Smooth muscle cell (in vitro differentiated cells): ENCODE results near the gene VGLL4. TPM values are rescaled to one million over a fixed set of nuclear protein-coding genes. Genes with fewer than 3 reads are reported as not detected.

Source experiments
- DNase-seq: peaks from one replicate; lab custom pipeline; 2025; ENCODE audit not compliant: unreplicated experiment; lab: John Stamatoyannopoulos, UW
- H2AFZ ChIP-seq: fragments of 200-600 bp; sonication (generic); 2 replicates; pipeline ENCODE4 v1.6.0; 2016; ENCODE audit warnings: antibody characterized with exemption, low read depth, mild to moderate bottlenecking
- H3F3A ChIP-seq: fragments of 200-600 bp; sonication (generic); 2 replicates; pipeline ENCODE4 v1.6.0; 2017; ENCODE audit warnings: antibody characterized with exemption, low read depth
- H3K27ac ChIP-seq: fragments of 200-600 bp; sonication (generic); 2 replicates; pipeline ENCODE4 v1.5.1; 2016; ENCODE audit warnings: low read depth, mild to moderate bottlenecking
- H3K27me3 ChIP-seq: fragments of 200-600 bp; sonication (generic); 2 replicates; pipeline ENCODE4 v1.6.1; 2016; ENCODE audit warnings: low read depth, mild to moderate bottlenecking
- H3K36me3 ChIP-seq: fragments of 200-600 bp; sonication (generic); 2 replicates; pipeline ENCODE4 v1.5.1; 2016; ENCODE audit warnings: low read depth
- H3K4me1 ChIP-seq: fragments of 200-600 bp; sonication (generic); 2 replicates; pipeline ENCODE4 v1.5.1; 2016; ENCODE audit warnings: low read depth
- H3K4me2 ChIP-seq: fragments of 200-600 bp; sonication (generic); 2 replicates; pipeline ENCODE4 v1.6.0; 2016; ENCODE audit warnings: mild to moderate bottlenecking
- H3K4me3 ChIP-seq: fragments of 200-600 bp; sonication (generic); 2 replicates; pipeline ENCODE4 v1.5.1; 2016; ENCODE audit warnings: mild to moderate bottlenecking
- H3K79me2 ChIP-seq: fragments of 200-600 bp; sonication (generic); 2 replicates; pipeline ENCODE4 v1.6.0; 2016; ENCODE audit warnings: low read depth, mild to moderate bottlenecking
- H3K9ac ChIP-seq: fragments of 200-600 bp; sonication (generic); 2 replicates; pipeline ENCODE4 v1.6.0; 2016; ENCODE audit warnings: low read depth
- H3K9me3 ChIP-seq: fragments of 200-600 bp; sonication (generic); replicated peaks from 2 replicates; pipeline ENCODE4 v1.5.1; 2016; ENCODE audit warnings: low read depth
- H4K20me1 ChIP-seq: fragments of 200-600 bp; sonication (generic); 2 replicates; pipeline ENCODE4 v1.6.0; 2016; ENCODE audit warnings: low read depth
- WGBS: methylation state at CpG from one replicate; pipeline ENCODE4 v1.1.7; 2016; ENCODE audit warnings: low lambda C conversion rate; 5-methylcytosine and 5-hydroxymethylcytosine counted together
- polyA plus RNA-seq: library from polyadenylated mRNA; unstranded; fragments of >200 nt; fragmentation: Nextera tagmentation; extraction: Ambion mirVana; gene quantifications from 2 replicates; pipeline ENCODE4 v1.2.1, GENCODE V29; 2016
- total RNA-seq: library from RNA; depleted of rRNA; stranded (reverse); fragments of >200 nt; gene quantifications from 2 replicates; pipeline ENCODE4 v1.2.3, GENCODE V29; 2014
- TF ChIP-seq, protein P1 (sequence below): fragments of 200-600 bp; sonication (generic); IDR thresholded peaks from 2 replicates; pipeline ENCODE4 v1.5.1; 2017; ENCODE audit warnings: borderline replicate concordance, mild to moderate bottlenecking, antibody characterized with exemption; ENCODE audit not compliant: insufficient read depth, poor library complexity, severe bottlenecking

VGLL4 gene
- total and polyA plus RNA-seq, 2 experiments from 2014 or later: 72.0 to 109 TPM

DNA sequence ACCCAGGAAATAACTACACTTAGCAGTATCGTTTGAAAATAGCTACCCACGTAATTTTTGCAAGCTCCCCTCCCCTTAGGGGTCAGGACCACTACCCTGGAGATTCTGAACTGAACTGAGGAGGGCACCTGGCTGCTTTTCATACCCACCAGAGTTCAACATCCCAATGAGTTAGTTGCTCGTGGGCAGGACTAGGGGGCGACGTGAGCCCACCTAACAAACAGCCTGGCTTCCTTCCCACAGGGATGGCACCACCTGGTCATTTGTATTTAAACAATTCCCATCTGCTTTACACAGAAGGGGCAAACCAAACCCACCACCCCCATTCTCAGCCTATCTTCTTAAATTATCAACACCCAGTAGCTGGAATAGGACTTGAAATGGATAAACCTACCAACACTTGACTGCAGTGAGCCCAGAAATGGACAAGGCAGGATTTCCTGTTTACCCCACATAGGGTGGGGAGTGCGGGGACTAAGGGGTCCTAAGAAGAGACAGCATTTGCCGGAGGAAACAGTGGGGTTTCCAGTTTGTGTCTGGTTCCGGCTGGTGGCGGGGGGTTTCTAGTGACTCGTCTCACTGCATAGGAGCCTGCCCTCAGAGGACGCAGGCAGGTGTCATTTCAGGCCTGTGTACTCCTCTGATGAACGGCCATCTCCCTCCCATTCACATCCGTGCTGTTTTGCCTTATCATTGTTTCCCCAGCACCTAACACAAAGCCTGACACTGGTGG is 11.6 kb upstream of the VGLL4 start:
- TF ChIP-seq, protein P1, sequence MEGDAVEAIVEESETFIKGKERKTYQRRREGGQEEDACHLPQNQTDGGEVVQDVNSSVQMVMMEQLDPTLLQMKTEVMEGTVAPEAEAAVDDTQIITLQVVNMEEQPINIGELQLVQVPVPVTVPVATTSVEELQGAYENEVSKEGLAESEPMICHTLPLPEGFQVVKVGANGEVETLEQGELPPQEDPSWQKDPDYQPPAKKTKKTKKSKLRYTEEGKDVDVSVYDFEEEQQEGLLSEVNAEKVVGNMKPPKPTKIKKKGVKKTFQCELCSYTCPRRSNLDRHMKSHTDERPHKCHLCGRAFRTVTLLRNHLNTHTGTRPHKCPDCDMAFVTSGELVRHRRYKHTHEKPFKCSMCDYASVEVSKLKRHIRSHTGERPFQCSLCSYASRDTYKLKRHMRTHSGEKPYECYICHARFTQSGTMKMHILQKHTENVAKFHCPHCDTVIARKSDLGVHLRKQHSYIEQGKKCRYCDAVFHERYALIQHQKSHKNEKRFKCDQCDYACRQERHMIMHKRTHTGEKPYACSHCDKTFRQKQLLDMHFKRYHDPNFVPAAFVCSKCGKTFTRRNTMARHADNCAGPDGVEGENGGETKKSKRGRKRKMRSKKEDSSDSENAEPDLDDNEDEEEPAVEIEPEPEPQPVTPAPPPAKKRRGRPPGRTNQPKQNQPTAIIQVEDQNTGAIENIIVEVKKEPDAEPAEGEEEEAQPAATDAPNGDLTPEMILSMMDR: no peak
- peaks cover 14% of the 10 kb centered on the region for H3K79me2 ChIP-seq

DNA sequence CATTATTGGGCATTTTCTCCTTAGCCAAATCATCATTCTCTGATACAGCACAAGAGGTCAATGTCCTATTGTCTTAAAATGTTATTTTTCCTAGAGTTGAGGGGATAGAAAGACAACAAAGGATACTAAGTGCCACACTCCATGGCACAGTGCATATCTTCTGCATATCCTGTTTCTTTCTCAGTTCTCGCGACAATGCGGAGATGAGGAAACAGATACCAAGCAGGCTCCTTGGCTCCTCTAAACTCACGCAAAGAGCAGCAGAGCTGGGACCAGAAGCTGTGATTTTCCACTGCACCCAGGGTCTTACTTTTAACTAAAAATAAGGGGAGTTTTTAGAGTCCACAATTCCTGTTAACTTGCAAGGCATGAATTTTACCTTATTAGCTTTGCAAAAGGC is 10.5 kb upstream of the VGLL4 start:
- Histone ChIP-seq H3K79me2 (peaks cover 22% of the 10 kb centered on the region), H3K9me3 (no peaks in the 10 kb centered on the region), H3K9ac (no peak overlapping the region), H3K36me3 (no peaks in the 10 kb centered on the region), H2AFZ (no peak overlapping the region), H4K20me1 (no peaks in the 10 kb centered on the region), H3K27me3 (no peaks in the 10 kb centered on the region), H3K27ac (no peak overlapping the region), H3F3A (no peaks in the 10 kb centered on the region), H3K4me1 (peaks cover 8% of the 10 kb centered on the region), H3K4me2 (no peak overlapping the region), H3K4me3 (no peak overlapping the region)
- TF ChIP-seq, protein P1: no peak
- DNase-seq: no peak
- WGBS: 73% methylated on average over 4 of the region's 4 CpGs

More for the DNA sequence above, 11.6 kb upstream of the VGLL4 start:
- no peak overlapping the region for H3K4me3 ChIP-seq
- H3K9ac ChIP-seq: no peak overlapping the region
- no peaks in the 10 kb centered on the region for H3F3A ChIP-seq
- H3K27me3 ChIP-seq: no peaks in the 10 kb centered on the region
- H3K4me2 ChIP-seq: no peak overlapping the region
- H3K4me1 ChIP-seq: peaks cover 8% of the 10 kb centered on the region
- no peak overlapping the region for H3K27ac ChIP-seq
- 84% methylated on average over 13 of the region's 13 CpGs for WGBS
- no peak for DNase-seq
- no peaks in the 10 kb centered on the region for H3K9me3 ChIP-seq
- H2AFZ ChIP-seq: no peak overlapping the region
- H4K20me1 ChIP-seq: no peaks in the 10 kb centered on the region
- H3K36me3 ChIP-seq: no peaks in the 10 kb centered on the region

DNA sequence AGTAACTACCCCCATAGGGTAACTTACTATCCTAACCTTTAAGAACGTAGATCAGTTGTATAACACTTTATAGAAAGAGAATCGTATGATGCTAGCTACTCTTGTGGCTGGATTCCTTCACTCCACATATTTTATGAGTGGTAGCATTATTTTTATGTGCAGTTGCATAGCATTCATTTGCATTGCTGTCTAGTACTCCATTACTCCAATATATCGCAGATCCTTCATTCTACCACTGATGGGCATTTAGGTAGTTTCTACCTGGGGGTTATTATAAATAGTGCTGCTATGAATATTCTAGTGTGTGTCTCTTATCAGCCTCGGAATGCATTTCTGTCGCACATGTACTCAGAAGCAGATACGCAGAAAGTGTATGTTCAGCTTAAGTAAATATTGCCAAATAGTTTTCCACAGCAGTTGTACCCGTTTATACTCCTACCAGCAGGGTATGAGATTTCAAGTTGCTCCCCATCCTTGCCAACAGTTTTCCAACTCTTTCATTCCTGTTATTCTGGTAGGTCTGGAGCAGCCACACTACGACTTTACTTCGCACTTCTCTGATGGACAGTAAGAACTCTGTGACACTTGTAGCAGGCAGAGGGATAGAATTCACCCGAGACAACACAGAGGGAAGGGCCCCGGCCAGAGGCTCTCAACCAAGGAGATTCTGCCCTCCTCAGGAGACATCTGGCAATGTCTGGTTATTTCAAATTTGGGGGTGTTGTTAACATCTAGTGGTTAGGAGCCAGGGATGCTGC is 9.8 kb upstream of the VGLL4 start:
- Histone ChIP-seq H3K9ac (no peak overlapping the region), H3K4me3 (no peak overlapping the region), H3K79me2 (peaks cover 27% of the 10 kb centered on the region), H3F3A (no peaks in the 10 kb centered on the region), H3K27me3 (no peaks in the 10 kb centered on the region), H3K36me3 (no peaks in the 10 kb centered on the region), H3K27ac (no peak overlapping the region), H2AFZ (no peak overlapping the region), H4K20me1 (no peaks in the 10 kb centered on the region), H3K9me3 (no peaks in the 10 kb centered on the region), H3K4me2 (no peak overlapping the region), H3K4me1 (peaks cover 8% of the 10 kb centered on the region)
- 86% methylated on average over 11 of the region's 11 CpGs for WGBS
- TF ChIP-seq, protein P1: no peak
- no peak for DNase-seq
